TTC549 (cell line): ENCODE measurements around the gene LRMDA.

Experiments
- FAIRE-seq: peaks from 2 replicates; lab custom pipeline; 2012; peaks lifted over from hg19 to GRCh38; lab: Jason Lieb, UNC

LRMDA gene

DNA sequence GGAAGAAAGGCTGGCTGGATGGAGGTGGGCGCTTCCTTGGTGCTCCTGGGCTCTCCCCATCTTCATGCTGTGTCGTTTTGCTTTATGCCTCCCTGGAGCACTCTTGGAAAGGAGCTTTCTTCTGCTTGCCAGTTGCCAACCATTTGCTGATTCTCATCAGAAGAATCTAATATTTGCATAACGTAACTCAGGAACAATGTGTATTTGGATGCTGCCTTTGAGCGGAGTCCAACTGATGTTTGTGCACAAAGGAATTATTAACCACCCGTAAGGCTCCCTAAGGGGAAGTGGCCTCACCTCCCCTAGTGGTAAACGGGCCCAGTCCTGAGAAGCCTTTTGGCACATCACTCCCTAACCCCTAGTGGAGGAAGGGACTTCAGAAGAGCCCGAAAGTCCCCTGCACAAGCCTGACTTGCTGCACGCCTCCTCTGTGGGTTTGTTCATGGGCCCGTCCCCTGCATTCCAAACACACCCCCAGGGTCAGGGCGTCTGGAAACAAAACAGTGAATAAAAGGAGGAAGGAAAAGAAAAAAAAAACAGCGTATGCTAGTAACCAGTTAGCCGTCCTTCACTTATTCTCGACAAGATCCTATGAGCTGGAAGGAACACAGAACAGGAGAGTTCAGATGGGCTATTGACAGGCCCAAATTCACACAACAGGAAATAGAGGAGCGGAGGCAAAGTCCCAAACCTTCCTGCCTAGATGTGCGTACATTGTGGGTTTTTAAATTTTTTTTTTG, 602.2 kb downstream of the LRMDA start:
- no peak for FAIRE-seq

- no peak for FAIRE-seq
Observed at GRCh38 chr10:76034353-76035205, 603.2 kb downstream of the LRMDA start.

- no peak for FAIRE-seq
Observed at GRCh38 chr10:76035206-76036110, 604.0 kb downstream of the LRMDA start.

- peak; percentile 15 for FAIRE-seq
Observed at GRCh38 chr10:76036111-76036940, 604.9 kb downstream of the LRMDA start.

GRCh38 chr10:76036962-76037361, 605.5 kb downstream of the LRMDA start:
- no peak for FAIRE-seq

DNA sequence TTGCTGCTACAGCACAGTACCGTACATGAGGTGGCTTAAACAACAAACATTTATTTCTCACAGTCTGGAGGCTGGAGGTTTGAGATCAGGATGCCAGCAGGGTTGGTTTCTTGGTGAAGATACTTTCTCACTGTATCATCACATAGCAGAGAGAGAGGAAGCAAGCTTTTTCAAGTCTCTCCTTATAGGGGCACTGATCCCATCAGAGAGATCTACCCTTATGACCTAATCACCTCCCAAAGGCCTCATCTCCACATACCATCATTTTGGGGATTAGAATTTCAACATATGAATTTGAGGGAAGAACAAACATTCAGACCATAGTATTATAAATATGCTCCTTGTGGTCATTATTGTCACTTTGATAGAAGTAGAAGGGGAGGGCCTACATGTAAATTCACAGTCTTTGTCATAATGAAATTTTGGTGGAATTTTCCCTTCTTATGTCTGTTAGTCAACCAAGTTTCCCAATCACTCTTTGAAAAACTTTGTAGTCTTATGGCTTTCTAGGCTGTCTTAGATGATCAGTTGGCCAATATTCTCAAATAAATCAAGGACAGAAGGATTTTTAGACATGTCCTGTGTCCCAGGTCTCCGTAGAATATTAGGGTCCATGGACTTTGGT, 606.2 kb downstream of the LRMDA start:
- FAIRE-seq, result no peak

GRCh38 chr10:76038696-76039095, 607.3 kb downstream of the LRMDA start:
- FAIRE-seq, result no peak

DNA sequence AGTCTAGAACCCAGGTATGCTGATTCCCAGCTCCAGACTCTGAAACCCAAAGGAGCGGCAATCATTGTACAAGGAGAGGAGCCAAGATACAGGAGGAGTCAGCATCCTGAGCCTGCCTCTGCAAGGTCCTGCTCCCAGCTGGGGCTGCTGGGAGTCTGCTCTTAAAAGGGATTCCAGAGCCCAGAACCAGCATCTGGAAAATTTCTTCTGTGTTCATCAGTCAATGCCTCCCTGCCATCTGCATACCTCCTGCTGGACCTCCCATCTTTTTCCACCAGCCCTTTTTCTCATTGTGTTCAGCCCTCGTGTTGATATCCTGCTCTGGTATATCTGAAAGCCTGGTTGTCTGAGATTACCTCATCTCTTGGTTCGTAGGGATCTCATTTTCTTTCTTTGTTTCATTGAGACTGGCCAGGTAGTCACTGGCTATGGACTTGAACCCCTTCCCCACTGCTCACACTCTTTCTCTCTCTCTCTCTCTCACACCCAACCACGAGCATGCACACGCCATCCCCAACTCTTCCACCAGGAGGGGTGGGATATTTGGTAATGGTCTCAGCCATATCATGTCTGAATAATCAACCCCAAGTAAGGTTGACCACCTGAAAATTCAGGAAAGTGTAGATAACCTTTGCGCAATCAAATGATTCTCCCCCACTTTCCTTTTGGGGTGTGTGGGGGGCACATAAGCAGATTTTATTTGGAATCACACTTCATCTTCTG, 608.8 kb downstream of the LRMDA start:
- FAIRE-seq, result no peak

DNA sequence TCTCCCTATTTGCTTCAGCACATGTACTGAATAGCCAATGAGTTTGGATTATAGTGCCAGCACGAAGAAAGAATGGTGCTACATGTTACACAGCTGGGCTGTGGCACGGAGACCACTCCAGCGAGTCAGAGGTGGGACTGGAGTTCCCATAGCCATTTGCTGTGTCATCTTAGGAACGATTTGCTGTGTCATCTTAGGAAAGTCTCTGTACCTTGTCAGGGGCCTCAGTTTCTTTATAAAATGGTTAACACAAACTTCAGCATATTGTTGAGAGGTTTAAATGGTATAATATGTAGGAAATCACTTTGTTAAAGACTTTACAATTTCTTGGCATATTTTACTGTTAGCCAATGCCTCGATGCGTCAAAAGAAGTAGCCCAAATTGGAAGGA, 609.4 kb downstream of the LRMDA start:
- FAIRE-seq, result no peak

- no peak for FAIRE-seq
Observed at GRCh38 chr10:76041551-76041950, 610.1 kb downstream of the LRMDA start.

DNA sequence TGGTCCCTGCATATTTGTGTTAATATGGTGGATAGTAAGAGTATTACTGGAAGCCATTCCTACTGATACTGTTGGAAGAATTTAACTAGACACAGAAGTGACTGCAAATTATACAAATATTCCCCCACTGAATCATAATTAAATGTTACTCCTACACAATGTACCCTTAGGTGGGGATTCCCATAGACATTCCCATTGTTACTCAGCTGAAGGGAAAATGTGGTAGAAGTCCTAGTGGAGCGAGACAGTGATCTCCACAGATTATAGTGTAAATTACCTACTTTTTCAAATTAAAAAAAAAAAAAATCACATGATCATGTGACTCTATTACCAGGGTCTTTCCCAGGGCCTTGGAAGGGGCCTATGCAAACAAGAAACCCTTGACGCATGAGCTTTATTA, 611.8 kb downstream of the LRMDA start:
- no peak for FAIRE-seq

DNA sequence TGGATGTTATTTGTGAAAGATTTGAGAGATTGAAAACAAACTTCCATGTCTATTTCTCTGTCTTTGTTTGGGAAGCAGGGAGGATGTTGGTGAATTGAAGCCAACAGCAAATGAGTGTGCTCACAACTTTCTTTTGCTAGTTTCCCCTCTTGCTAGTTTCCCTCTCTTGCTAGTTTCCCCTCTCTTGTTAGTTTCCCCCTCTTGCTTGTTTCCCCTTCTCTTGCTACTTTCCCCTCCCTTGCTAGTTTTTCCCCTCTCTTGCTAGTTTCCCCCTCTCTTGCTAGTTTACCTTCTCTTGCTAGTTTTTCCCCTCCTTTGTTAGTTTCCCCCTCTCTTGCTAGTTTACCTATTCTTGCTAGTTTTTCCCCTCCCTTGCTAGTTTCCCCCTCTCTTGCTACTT, 613.3 kb downstream of the LRMDA start:
- no peak for FAIRE-seq

- no peak for FAIRE-seq
Observed at GRCh38 chr10:76045174-76045573, 613.8 kb downstream of the LRMDA start.

- no peak for FAIRE-seq
Observed at GRCh38 chr10:76047521-76047920, 616.1 kb downstream of the LRMDA start.

DNA sequence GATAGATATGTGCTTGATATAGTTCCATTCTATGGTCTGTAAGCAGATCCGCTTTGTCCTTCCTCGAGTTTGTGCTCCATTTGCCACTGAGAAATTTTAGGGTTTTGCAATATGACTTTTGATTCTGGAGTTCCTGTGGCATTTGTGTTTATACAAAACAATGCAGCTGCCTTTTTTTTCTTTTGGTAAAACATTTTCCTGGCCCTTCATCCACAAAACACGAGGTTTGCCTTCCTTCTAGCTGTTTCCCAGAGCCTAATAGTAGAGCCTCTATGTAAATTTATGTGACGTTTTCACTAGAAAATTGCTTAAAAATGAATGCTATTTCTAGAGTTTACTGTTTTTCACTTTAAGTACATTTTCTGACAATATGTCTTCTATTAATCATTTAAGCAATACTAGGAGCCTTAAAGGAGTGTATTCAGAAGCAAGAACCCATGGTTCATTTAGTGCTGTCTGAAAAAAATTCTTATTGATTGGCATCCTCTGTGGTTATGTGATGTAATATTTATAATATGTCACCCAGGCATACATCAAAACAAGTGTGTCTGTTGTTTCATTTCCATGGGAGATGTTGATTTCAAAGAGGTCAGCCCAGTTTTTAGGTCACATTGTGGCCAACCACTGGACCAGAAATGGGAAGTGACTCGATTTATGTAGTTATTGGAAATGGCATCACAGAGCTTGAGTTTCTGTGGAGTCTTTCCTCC, 618.3 kb downstream of the LRMDA start:
- FAIRE-seq, result no peak

DNA sequence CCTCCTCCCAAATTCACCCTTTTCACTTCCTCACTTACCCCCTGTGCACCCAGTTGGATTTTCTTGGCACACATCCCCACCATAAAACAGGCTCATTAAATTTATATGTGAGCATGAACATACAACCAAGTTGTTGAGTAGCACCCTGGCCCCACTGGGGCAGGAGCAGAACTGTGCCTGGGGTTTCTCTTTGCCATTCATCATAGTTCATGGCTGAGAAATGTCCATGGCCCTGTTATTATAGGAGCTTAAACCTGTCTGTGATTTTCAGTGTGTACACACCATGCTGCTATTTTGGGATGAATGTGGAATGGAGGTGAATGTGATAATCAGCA, 618.8 kb downstream of the LRMDA start:
- no peak for FAIRE-seq

DNA sequence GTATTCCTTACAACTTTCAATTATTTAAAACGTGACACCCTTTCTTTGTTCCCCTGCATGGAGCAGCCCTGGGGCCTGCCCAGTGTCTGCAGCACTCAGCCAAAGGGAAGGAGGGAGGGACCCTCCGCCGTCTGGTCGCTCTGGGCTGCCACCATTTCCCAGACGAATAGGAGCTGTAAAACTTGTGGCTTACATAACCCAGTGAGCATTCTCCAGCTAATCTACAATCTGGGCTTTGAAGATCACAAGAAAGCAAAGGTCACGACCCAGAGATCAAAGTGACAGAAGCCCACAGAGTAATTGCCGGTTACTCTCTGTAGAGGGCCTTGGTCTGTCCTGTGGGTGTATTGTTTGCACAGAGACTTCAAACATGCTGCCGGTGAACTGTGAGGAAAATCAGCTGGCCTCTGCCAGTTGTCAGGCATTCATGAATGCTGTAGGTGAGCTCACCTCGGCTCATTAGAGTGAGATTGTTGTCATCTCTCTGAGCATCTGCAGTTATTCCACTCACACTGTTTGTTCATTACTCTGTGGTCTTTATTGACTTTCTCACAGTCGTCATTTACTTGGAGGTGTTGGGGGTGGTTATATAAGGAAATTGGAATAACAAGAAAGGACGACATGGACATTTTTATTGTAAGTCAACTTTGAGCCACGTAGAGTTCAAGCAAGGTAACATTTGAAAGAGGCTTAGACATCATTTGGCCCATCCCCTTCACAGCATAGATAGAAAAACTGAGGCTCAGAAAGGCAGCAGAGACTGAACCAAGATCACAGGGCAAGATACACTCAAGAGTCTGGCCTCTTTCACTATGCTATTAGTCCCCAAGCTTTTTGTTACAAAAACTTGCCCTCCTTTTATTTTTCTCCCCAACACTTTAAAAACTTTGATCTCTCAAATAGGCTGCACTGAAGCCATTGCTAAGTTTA, 619.8 kb downstream of the LRMDA start:
- FAIRE-seq, result no peak

DNA sequence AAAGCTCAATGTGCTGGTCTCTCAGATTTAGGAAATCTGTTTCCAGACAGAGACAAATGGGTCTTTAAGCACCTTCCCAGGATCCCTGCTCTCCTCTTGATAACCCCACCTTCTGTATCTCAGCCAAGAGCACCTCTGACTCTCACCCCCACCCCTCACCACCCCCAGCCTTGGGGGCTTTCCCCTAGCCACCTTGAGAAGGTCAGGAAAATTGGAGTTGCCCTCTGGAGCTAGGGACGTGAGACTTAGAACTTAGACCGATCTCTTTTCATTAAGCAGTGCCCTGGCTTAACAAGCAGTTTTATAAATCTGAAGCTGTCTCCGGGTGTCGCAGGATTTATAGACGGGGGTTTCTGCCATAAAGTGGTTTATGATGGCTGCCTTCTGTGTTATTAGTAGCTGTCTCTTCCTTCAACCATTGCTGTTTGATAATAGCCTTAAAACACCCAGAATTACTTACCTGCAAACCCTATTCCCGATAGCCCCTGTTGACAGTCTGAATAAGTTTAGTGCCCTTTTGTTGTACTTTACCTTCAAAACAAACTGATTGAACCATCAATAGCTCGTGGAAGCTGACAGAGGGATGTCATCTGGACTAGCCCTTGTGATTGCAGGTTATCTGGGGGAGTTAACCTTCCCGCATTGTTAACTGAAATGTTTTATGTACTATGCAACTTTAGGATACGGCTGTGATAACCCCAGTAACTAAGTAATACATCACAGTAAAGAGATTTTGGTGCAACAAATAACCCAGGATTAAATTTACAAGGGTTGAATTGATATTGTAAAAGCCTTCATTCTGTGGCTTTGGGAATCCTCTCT, 621.5 kb downstream of the LRMDA start:
- no peak for FAIRE-seq
